ENCODE measurements around the gene KRT16.
"Not testable (repeated sequence)": the region's sequence is repeated elsewhere in the genome, so short reads cannot be mapped to it uniquely, and the experiment has no call there.

KRT16 gene

GRCh38 chr17:41585301-41586056, 27.1 kb downstream of the KRT16 start:
- no peaks in the 10 kb centered on the region for H3K4me1 ChIP-seq (ENCODE audit: control insufficient read depth, low read length)
- H3K27ac ChIP-seq (ENCODE audit: low read depth, low read length), result no peak overlapping the region
- no peaks in the 10 kb centered on the region for H3K36me3 ChIP-seq (ENCODE audit: control insufficient read depth, low read length)
- no peaks in the 10 kb centered on the region for H3K9me2 ChIP-seq (replicated peaks; ENCODE audit: control insufficient read depth, low read length)
- TF ChIP-seq EZH2phosphoT487 (IDR thresholded peaks at IDR 0.05; ENCODE audit: borderline replicate concordance, low read length) (no peak), CTCF (IDR thresholded peaks at IDR 0.05; ENCODE audit: low read depth, low read length, poor library complexity, severe bottlenecking) (no peak)
- no peaks in the 10 kb centered on the region for H3K27me3 ChIP-seq (ENCODE audit: control insufficient read depth, low read length)
- no peaks in the 10 kb centered on the region for H4K20me1 ChIP-seq (ENCODE audit: control insufficient read depth, insufficient read depth, low read depth, low read length)
- no peaks in the 10 kb centered on the region for H3F3A ChIP-seq (ENCODE audit: control insufficient read depth, insufficient read depth)
- H3K9me3 ChIP-seq (ENCODE audit: control insufficient read depth, insufficient read depth, low read length), result no peaks in the 10 kb centered on the region
- no peak overlapping the region for H3K4me2 ChIP-seq (ENCODE audit: low read length)
- no peak overlapping the region for H3K4me3 ChIP-seq (ENCODE audit: low read length)
- H3K79me2 ChIP-seq (ENCODE audit: control insufficient read depth, low read length), result no peaks in the 10 kb centered on the region

- not testable (repeated sequence) for H4K20me1 ChIP-seq (ENCODE audit: control insufficient read depth, insufficient read depth, low read depth, low read length); H3K4me1 ChIP-seq (ENCODE audit: control insufficient read depth, low read length); H3K9me3 ChIP-seq (ENCODE audit: control insufficient read depth, insufficient read depth, low read length); H3K9me2 ChIP-seq (replicated peaks; ENCODE audit: control insufficient read depth, low read length); H3K27ac ChIP-seq (ENCODE audit: low read depth, low read length); H3F3A ChIP-seq (ENCODE audit: control insufficient read depth, insufficient read depth); H3K27me3 ChIP-seq (ENCODE audit: control insufficient read depth, low read length); H3K4me3 ChIP-seq (ENCODE audit: low read length); H3K4me2 ChIP-seq (ENCODE audit: low read length); H3K79me2 ChIP-seq (ENCODE audit: control insufficient read depth, low read length); H3K36me3 ChIP-seq (ENCODE audit: control insufficient read depth, low read length)
Measured at GRCh38 chr17:41584331-41584927, 28.1 kb downstream of the KRT16 start.

- no peaks in the 10 kb centered on the region for H4K20me1 ChIP-seq (ENCODE audit: control insufficient read depth, insufficient read depth, low read depth, low read length)
- no peak overlapping the region for H3K4me3 ChIP-seq (ENCODE audit: low read length)
- no peaks in the 10 kb centered on the region for H3K4me1 ChIP-seq (ENCODE audit: control insufficient read depth, low read length)
- H3F3A ChIP-seq (ENCODE audit: control insufficient read depth, insufficient read depth), result no peaks in the 10 kb centered on the region
- H3K27me3 ChIP-seq (ENCODE audit: control insufficient read depth, low read length), result no peaks in the 10 kb centered on the region
- no peak overlapping the region for H3K4me2 ChIP-seq (ENCODE audit: low read length)
- no peaks in the 10 kb centered on the region for H3K9me2 ChIP-seq (replicated peaks; ENCODE audit: control insufficient read depth, low read length)
- H3K9me3 ChIP-seq (ENCODE audit: control insufficient read depth, insufficient read depth, low read length), result no peaks in the 10 kb centered on the region
- H3K36me3 ChIP-seq (ENCODE audit: control insufficient read depth, low read length), result no peaks in the 10 kb centered on the region
- no peak for TF ChIP-seq CTCF (IDR thresholded peaks at IDR 0.05; ENCODE audit: low read depth, low read length, poor library complexity, severe bottlenecking)
- TF ChIP-seq EZH2phosphoT487 (IDR thresholded peaks at IDR 0.05; ENCODE audit: borderline replicate concordance, low read length), result no peak
- H3K79me2 ChIP-seq (ENCODE audit: control insufficient read depth, low read length), result no peaks in the 10 kb centered on the region
- H3K27ac ChIP-seq (ENCODE audit: low read depth, low read length), result no peak overlapping the region
Measured at GRCh38 chr17:41583137-41584127, 29.1 kb downstream of the KRT16 start.

- not testable (repeated sequence) for H3K79me2 ChIP-seq (ENCODE audit: control insufficient read depth, low read length); H3K36me3 ChIP-seq (ENCODE audit: control insufficient read depth, low read length); H3K27me3 ChIP-seq (ENCODE audit: control insufficient read depth, low read length); H3K4me1 ChIP-seq (ENCODE audit: control insufficient read depth, low read length); H3K4me3 ChIP-seq (ENCODE audit: low read length); H3K9me3 ChIP-seq (ENCODE audit: control insufficient read depth, insufficient read depth, low read length); H4K20me1 ChIP-seq (ENCODE audit: control insufficient read depth, insufficient read depth, low read depth, low read length); H3F3A ChIP-seq (ENCODE audit: control insufficient read depth, insufficient read depth); H3K4me2 ChIP-seq (ENCODE audit: low read length); H3K27ac ChIP-seq (ENCODE audit: low read depth, low read length); H3K9me2 ChIP-seq (replicated peaks; ENCODE audit: control insufficient read depth, low read length)
Measured at GRCh38 chr17:41582061-41582968, 30.3 kb downstream of the KRT16 start.

Measured in DOHH2 (cell line).